NCI-H187 treated with DMSO at 0.1 percent for 48 hours (cell line): ENCODE measurements around the gene ACSS1.

Experiments used
- DNase-seq: peaks from one replicate; lab custom pipeline; 2025; lab: John Stamatoyannopoulos, UW

Gene ACSS1

DNA sequence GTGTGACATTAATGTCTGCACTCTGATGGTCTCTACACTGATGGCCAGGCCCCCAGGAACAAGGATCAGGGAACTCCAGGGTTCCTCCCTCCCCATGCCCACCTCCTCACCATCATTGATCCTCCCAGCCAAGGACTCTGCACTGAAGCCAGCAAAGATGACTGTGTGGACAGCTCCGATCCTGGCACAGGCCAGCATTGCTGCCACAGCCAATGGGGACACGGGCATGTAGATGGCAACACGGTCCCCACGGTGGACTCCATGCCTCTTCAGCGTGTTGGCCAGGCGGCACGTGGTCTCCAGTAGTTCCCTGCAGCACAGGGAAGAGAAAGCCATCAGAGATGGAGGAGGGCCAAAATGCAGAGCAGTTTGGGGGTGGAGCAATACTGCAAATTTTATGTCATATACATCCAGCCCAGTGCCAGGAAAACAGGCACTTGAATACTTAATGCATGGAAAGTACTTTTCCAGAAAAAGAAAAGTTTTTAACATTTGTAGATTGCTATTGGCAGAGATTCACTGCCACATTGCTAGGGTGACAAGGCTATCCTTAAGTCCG is 27.2 kb downstream of the ACSS1 start:
- no peak for DNase-seq

DNA sequence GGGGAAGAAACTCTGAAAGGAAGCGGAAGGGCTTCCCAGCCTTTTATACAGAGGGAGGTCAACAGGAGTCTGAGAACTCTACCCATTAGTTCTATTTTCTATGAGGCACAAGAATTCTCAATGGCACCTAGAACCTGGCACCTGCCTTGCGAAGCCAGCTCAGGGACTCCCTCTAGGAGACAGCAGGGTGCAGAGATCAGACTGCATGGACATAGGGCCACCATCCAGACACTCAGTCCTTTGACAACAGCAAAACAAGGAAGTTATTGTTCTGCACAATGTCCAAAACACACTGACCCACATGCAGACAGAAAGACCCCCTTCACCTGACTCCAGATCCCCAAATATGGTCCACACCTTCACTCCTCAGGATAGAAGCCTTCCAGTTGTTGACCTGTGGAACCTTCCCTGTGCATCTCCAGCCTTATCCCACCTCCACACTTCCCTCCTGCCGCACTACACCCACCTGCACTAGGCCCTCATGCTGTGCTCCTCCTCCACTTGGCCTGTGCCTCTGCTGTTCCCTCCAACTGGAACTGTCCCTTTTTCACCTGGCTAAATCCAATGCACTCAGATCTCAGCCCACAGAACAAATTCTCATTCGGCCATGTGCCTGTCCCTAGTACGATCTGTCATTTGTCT is 27.8 kb downstream of the ACSS1 start:
- no peak for DNase-seq

DNA sequence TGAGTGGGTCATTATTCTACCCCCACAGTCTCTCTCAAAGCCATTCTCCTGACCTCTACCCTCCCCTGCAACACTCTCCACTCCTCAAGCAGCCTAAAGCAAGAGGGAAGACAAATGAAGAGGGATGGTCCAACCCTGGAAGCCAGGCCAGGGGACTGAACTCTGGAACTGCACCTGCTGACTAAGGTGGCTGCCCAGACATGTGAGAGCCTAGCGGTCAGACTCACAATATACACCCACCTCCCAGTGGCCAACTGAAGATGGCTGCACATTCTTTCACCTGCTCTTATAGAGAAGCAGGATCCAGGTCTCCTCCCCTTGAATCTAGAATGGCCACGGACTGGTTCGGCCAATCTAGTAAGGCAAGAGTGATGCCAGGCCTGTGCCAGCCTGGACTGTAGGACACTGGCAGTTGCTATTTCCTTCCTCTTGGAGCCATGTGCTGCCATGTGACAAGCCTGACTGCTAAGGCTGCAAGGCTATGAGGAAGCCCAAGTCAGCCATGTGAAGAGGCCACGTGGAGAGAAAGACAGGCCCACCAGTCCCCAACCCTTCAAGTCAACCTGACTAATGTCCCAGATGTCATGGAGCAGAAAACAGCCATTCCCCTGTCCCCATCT is 31.8 kb downstream of the ACSS1 start:
- no peak for DNase-seq

DNA sequence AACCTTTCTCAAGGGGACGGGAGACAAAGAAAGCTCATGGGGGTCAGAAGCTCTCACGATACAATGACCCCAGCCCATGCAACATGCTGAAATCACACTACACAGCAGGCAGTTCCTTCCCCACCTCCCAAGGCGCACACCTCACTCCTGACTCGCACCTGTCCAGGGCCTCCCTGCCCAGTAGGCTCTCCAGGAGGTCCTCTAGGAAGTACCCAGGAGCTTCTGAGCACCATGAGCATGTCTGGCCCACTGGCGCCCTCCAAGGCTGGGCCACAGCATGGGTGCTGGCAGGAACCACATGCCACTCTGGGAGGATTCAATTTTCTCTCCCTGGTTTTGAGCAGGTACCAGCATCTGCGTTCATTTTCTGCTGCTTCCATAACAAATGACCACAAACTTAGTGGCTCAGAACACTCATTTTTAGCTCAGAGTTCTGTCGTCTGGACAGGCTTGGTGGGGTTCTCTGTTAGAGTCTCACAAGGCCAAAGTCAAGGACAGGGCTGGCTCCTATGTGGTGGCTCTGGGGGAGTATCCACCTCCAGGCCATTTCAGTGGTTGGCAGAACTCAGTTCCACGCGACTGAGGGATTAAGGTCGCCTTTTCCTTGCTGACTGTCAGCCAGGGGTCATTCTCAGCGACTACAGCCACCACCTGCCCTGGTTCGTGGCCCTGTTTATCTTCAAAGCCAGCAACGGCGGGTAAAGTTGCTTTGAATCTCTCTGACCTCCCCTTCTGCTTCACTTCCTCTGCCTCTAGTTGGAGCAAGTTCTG is 32.7 kb downstream of the ACSS1 start:
- no peak for DNase-seq

DNA sequence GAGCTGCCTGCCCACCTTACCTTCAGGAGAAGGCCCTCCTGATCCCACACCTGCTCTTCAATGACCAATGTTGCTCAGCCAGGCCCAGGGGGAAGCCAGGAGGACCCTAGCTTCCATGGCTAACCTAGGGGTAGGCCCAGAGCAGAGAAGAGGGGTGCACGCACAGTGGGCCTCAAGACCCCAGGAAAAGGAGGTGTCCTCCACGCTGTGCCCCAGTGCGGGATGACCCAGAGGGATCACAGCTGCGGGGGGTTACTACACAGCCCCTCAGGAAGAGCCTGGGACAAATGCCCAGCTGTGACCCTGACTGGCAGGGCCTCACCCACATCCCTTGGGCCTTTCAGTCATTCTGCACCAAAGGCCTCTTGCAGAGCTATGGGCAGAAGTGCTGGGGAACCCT is 33.8 kb downstream of the ACSS1 start:
- no peak for DNase-seq

DNA sequence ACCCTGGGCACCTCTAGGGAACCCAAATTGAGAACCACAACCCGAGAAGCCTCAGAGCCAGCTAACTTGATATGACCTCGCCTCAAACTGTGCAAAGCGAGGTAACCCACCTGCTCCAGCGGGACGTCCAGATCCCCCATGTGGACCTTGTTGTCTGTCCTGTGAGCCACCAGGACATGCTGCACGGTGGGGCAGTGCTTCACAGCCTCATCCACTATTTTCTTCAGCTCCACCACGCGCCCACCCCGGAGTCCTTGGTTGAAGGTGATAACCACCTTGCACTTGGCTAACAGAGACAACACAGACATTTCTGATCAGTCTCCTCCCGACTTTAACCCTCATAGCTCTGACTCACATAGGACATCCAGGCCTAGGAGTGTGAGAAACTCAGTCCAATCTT is 34.6 kb downstream of the ACSS1 start:
- no peak for DNase-seq

DNA sequence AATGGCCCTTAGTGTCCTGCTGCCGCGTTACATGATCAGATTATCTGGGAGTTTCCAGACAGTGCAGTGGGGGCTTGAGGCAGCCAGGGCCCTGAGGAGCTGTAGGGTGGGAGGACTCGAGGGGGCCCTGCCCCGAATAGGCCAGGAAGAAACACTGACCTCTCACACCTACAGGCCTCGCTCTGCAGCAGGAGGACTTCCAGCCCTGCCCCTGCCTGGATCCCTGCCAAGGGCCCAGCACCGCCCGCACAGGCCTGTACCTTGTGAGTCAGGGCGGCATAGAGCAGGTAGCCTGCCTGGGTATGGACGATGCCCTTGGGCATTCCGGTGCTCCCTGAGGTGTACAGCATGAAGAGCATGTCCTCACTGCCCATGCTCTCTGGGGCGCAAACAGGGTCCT is 35.3 kb downstream of the ACSS1 start:
- no peak for DNase-seq

DNA sequence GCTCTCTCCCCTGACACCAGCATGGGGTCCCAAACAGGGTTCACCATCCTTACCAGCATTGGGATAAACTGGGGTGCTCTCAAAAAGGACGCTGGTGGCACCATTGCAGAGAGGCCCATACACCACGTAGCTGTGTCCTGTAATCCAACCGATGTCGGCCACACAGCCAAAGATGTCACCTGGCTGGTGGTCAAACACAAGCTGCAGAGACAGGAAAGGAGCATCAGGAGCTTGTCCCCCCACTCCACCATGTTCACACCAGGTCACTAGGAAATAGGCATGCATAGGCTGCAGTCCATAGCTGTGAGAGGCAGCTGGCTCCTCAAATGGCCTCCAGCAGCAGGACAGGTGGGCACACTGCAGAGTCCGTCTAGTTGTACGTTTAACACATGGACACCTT is 36.6 kb downstream of the ACSS1 start:
- DNase-seq: no peak

DNA sequence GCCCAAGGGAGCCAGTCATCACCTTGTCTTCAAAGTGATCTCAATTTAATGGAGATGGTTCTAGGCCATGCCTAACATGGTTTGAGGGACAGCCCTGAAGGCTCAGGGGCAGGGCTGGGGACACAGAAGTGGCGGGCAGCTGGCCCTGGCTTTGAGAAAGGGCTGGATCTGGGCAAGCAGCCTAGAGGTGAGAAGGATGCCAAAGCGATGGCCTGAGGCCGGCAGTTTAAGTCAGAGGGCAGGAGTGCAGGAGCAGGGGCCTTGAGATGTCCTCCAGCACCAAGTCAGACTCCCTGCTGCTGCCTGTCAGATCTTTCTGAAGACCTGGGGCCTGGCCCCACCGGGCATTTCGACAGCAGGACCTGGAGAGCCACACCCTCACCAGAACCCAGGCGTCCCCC is 37.0 kb downstream of the ACSS1 start:
- DNase-seq: no peak

DNA sequence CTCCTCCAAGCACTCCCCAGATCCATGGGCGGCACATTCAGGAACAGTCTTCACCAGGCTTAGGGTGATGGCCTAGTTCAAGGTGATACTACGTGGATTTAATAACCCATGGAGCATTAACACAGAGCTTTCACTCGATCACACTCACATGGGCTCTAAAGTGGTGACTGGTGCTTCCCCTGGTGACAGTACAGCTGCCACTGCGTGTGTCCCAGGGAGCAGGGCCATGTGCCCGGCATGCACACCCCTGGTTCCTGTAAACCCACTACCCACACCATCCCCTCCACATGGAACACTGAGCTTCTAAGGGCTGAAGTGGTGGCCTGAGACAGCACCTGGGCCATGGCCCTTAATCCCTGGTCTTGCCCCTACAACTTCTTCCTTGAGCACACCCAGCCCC is 37.6 kb downstream of the ACSS1 start:
- no peak for DNase-seq

DNA sequence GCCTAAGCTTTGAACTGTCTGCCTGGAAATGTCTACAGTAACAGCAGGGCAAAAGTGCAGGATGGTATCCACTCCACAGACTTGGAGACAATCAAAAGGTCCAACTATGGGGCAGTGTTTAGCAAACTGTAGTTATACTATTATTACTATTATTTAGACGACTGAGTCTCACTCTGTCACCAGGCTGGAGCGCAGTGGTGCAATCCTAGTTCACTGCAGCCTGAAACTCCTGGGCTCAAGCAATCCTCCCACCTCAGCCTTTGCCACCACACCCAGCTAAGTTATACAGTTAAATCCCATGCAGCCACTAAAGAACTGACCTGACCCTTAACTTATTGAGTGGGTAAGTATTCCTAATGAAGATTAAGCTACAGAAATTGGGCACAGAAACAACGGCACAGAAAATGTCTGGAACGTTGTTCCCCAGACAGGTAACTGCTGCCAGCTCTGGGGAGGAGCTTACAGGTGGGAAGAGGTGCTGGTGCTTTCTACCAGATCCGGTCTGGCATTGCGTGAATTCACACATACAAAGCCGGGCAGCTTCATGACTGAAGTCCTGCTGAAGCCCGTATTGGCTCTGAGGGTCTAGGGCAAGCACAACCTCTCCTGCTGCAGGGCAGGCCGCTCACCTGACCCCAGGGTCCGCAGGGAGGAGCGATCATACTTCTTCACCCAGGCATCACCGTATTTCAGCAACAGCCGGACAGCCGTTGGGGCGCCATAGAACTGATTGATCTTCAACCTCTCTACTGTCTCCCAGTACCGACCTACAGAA is 38.4 kb downstream of the ACSS1 start:
- DNase-seq: no peak

DNA sequence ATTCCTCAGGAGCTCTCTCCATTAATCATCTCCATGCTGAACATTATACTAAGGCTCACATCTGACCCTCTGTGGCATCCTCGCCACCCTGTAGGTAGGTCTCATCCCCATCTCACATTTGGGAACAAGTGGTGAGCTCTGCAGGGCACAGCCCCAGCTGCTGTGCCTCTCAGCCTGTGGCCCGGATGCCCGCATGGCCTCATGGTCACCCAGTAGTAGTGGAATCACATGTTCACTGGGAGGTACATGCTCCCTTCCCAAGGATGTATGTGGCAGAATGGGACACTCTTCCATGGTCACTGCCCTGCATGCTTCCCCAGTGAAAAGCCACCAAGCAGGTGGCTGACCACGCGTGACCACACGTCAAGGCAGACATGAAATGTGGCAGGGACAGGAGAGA is 39.1 kb downstream of the ACSS1 start:
- no peak for DNase-seq

DNA sequence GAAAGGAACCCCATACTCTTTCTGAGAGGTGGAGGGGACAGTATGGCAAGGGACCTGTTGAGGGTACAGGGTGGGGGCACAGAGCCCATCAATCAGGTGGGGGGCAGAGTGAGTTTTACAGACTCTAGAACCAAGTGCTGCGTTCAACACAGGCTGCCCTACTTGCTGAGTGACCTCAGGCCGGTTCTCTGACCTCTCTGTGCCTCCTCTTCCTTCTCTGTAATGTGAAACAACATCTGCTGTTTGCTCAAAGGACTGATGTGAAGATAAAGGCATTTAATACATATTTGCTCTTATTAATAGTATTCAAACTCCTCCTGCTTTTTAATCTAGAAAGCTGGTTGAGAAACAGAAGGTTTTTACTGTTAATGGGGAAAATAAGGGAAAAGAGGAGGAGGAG is 39.5 kb downstream of the ACSS1 start:
- no peak for DNase-seq

DNA sequence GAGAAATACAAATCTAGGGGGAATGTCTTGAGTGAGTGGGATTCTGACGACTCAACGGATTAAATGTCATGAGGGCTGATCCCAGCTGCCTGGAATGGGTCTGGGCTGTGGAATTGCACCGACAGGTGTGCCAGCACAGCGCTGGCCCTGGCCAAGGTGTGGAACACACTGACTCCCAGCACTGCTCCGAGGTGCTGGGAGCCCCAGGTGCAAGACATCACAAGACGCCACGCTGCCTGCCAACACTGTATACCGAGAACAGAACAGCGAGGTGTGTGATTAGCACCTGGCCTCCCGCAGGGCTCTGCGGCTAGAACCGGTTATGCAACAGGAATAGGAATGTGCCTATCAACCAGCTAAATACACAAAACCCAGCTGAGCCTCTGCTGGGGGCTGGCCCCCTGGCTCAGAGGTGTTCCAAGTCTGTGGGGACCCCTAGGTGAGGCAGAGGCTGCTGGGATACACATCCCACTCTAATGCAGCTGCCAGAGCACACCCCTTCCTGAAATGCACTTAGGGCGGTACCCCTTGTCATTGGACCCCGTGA is 40.6 kb downstream of the ACSS1 start:
- DNase-seq: no peak

DNA sequence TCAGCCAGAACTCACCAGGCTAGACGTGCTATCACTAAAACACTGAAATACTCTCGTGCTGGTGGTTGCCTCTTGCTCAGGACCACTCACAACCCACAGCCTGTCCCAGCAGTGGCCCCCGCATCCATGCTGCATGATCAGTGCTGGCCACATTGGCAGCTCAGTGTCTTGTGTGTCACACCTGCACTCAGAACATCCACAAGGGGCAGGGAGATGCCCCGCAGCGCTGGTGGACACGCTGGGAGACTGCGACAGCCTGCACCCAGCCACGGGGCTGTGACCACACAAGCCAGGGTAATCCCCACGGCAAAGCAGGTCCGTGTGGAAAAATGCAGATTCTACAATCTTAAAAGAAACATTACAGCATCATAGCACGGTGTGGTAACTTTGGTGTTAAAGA is 41.5 kb downstream of the ACSS1 start:
- DNase-seq: no peak

DNA sequence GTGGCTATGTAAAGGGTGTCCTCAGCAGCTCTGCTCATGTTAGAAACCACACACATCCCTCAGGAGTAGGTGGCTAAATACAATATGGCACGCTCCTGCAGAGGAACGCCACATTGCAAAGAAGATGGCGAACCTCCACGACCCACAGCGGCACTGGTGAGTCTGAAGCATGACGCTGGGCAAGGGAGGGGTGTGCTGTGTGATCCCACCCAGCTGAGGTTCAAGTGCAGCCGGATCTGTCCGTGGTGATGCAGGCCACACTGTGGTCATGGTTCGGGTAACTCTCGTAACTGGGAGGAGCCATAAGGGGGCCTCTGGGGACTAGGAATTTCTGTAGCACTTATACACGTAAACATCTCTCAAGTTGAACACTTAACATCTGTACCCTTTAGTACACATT is 42.0 kb downstream of the ACSS1 start:
- DNase-seq: no peak

DNA sequence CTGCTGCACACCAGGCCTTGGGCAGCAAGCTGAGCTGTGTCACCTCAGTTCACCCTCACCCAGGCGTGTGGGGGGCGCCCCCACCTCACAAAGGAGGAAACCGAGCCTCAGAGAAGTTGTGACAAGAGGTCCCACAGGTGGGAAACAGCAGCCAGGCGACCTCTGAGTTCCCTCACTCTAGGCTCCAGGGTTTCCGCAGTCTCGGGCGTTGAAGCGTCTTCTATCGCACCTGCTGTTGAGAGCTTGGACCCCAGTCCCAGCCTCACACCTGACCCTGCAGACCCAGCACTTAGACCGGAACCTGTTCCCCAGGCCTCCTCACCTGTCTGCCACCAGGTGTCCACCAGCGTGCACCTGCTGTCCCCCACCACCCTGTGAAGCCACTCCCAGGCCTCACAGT is 43.1 kb downstream of the ACSS1 start:
- DNase-seq: no peak

DNA sequence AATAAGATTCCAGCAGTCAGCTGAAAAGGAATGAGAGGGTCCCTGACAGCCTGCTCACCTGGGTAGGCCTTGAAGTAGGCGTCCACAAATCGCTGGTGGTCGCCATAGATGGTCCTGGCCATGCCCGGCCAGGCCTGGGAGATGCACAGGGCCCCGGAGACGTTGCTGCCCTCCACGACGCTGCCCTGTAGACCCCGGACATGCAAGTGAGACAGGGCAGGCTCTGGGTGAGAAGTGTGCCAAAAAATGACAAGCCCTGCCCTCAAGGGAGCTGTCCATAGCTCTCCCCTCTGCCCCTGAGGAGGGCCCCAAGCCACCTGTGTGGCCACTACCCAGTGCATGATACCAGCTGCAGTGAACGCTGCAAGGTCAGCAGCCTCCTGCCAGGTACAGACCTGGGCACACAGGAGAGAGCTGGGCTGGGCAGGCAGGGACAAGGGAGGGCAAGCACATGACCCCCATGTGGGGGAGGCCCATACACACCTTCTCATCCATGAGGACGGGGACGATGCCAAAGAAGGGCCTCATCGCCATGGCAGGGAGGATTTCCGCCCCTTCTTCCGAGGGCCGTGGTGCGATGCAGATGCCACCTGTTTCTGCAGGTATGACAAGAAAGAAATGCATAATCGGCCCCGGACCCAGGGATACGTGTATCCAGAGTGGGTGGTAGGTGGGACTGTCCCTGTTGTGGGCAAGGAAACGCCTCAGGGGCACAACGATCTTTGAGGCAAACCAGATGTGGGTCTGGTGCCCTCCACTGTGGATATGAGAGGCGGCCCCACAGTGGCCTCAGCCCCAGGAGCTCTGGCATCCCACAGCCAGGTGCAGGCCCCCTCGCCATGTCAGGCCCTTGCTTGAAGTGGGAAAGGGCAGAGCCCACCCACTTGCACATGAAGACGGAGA is 44.2 kb downstream of the ACSS1 start:
- DNase-seq: no peak

DNA sequence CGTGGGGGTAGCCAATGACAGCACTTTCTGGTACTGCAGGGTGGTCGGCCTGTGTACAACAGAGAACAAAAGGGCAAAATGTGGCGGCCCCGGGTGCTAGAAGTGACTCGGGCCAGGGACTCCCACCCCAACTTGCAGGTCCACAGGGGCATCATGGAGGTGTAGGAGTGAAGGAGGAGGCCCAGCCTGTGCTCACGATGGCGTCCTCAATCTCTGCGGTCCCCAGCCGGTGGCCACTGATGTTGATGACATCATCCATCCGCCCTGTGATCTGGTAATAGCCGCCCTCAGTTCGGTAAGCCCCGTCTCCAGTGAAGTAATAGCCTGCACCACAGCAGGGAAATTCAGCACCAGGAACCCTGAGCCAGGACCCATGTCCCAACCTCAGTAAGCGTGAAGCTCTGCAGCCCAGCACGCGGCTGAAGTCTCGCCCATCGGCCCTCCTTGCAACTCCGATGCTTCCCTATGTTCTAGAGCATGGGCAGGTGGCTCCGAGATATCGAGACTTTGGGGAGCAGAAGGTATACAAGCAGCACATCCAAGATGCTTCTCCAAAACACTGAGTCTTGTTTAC is 45.2 kb downstream of the ACSS1 start:
- DNase-seq: no peak

DNA sequence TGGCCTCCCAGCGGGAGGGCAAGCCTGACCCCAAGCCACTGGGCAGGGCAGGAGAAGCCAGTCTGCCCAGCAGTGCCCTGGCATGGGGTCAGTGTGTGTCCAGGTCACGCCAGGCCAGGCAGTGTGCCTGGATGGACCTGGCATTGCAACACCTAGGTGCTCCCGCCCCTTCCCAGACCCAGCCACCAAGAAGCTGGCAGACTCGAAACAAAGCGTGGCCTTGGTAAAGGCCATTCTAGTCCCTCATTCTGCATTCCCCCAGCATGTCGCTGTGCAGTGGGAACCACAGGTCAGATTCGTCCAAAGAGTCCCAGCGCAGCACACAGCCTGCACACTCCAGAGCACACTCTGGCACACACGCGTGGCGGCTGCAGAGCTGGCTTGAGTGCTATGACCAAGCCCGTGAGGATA is 46.1 kb downstream of the ACSS1 start:
- no peak for DNase-seq

DNA sequence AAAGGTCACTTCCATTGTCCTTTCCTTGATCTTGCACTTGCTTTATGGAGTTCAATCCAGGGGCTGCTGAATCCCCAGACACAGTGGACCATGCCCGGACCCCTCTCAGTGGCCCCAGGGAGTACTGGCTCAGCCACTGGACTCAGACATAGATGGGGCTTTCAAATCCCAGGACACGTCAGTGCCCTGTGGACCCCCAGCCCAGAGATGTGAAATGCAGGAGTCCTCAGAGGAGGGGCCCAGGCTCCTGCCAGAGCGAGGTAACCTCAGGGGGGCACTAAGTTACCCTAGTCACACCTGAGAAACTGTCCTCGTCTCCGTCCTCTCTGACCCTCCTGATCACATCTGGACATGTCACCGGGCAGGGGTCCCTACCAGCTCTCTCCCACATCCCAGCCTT is 46.7 kb downstream of the ACSS1 start:
- no peak for DNase-seq
